H1 (cell line): ENCODE measurements around the gene TCF25.
"Not testable (repeated sequence)": the region's sequence is repeated elsewhere in the genome, so short reads cannot be mapped to it uniquely, and the experiment has no call there.

ENCODE experiments used
- BACH1 ChIP-seq: IDR thresholded peaks from 2 replicates; pipeline ENCODE4 v1.6.1; 2012; ENCODE audit warnings: low read length, improper control_type of control experiment
- CTCF ChIP-seq, 3 experiments: IDR thresholded peaks; 1 replicate in 2 of 3; 2 replicates in 1 of 3; pipeline versions ENCODE4 v1.5.1 to v1.6.1; 2011; ENCODE audit warnings: low read length in 3 of 3, mild to moderate bottlenecking in 3 of 3, inconsistent platforms in 2 of 3, low read depth in 1 of 3, moderate library complexity in 1 of 3; ENCODE audit not compliant: insufficient read depth in 1 of 3; ENCODE audit errors: control extremely low read depth in 1 of 3
- EP300 ChIP-seq, 2 experiments: IDR thresholded peaks; 1 replicate in 1 of 2; 2 replicates in 1 of 2; pipeline ENCODE4 v1.6.1; 2011 to 2012; ENCODE audit warnings: low read depth in 2 of 2, low read length in 2 of 2, mild to moderate bottlenecking in 2 of 2, borderline replicate concordance in 1 of 2, inconsistent platforms in 1 of 2, moderate library complexity in 1 of 2
- KDM4A ChIP-seq: IDR thresholded peaks from one replicate; pipeline ENCODE4 v1.7.1; 2012; ENCODE audit warnings: low read depth, mild to moderate bottlenecking, moderate library complexity, low read length, inconsistent platforms; ENCODE audit not compliant: severe bottlenecking
- POLR2AphosphoS5 ChIP-seq: IDR thresholded peaks from 2 replicates; pipeline ENCODE4 v1.6.1; 2011; ENCODE audit warnings: low read depth, low read length
- RFX5 ChIP-seq: IDR thresholded peaks from 2 replicates; pipeline ENCODE4 v1.6.1; 2011; ENCODE audit warnings: low read depth, low read length, improper control_type of control experiment, borderline replicate concordance
- SIX5 ChIP-seq: IDR thresholded peaks from 2 replicates; pipeline ENCODE4 v1.6.1; 2011; ENCODE audit warnings: mild to moderate bottlenecking, low read depth, low read length
- TBP ChIP-seq: IDR thresholded peaks from 2 replicates; pipeline ENCODE4 v1.6.1; 2011; ENCODE audit warnings: low read depth, low read length, improper control_type of control experiment
- TCF12 ChIP-seq: IDR thresholded peaks from 2 replicates; pipeline ENCODE4 v1.6.1; 2011; ENCODE audit warnings: low read depth, mild to moderate bottlenecking, low read length
- ZNF274 ChIP-seq: IDR thresholded peaks from 2 replicates; pipeline ENCODE4 v1.7.0; 2012; ENCODE audit warnings: low read length, borderline replicate concordance; ENCODE audit errors: extremely low read depth

GRCh38 chr16:89935620-89936019 lies 62.2 kb downstream of the TCF25 start:
- not testable (repeated sequence) for TF ChIP-seq ZNF274; KDM4A; TBP; BACH1; CTCF (IDR thresholded peaks at IDR 0.05; ENCODE audit: control extremely low read depth in 1 of 3, insufficient read depth in 1 of 3, low read depth in 1 of 3, low read length in 3 of 3); TCF12; POLR2AphosphoS5; SIX5; RFX5; EP300 (IDR thresholded peaks at IDR 0.05; ENCODE audit: borderline replicate concordance in 1 of 2, low read depth in 2 of 2, low read length in 2 of 2)
